Heart right ventricle (tissue), 16 donors: ENCODE data around the gene SMAD1. TPM values are rescaled to one million over a fixed set of nuclear protein-coding genes. Genes with fewer than 3 reads are reported as not detected.

Source experiments
- ATAC-seq, 8 donors: fragments of 200-7000 bp; cut with Tn5 transposase; one replicate each; pipeline ENCODE4 v1.9.1; 2020; ENCODE audit warnings: mild to moderate bottlenecking in 8 of 8, moderate library complexity in 8 of 8, moderate number of reproducible peaks in 1 of 8
- DNase-seq, 2 donors: peaks; one replicate each; pipeline ENCODE4 v3.0.0-alpha.2; 2020
- H3K27ac ChIP-seq, 10 donors: fragments of 200-600 bp; sonication (generic) in 2 of 10; one replicate each; pipeline versions ENCODE4 v1.5.0 to v1.8.0; 2020 to 2022; ENCODE audit warnings: mild to moderate bottlenecking in 3 of 10
- H3K27me3 ChIP-seq, 7 donors: fragments of 200-600 bp; one replicate each; pipeline ENCODE4 v1.8.0; 2021 to 2022; ENCODE audit warnings: mild to moderate bottlenecking in 2 of 7
- H3K36me3 ChIP-seq, 9 donors: fragments of 200-600 bp; sonication (generic) in 1 of 9; one replicate each; pipeline versions ENCODE4 v1.5.0 to v1.8.0; 2020 to 2022; ENCODE audit warnings: mild to moderate bottlenecking in 2 of 9
- H3K4me1 ChIP-seq, 9 donors: fragments of 200-600 bp; sonication (generic) in 1 of 9; one replicate each; pipeline versions ENCODE4 v1.5.0 to v1.8.0; 2020 to 2022; ENCODE audit warnings: mild to moderate bottlenecking in 4 of 9
- H3K4me3 ChIP-seq, 10 donors: fragments of 200-600 bp; sonication (generic) in 2 of 10; one replicate each; pipeline versions ENCODE4 v1.5.0 to v1.8.0; 2020 to 2022; ENCODE audit warnings: mild to moderate bottlenecking in 7 of 10, moderate library complexity in 2 of 10
- H3K9me3 ChIP-seq, 11 donors: fragments of 200-600 bp in 10 of 11; sonication (generic) in 2 of 11; one replicate each; pipeline versions ENCODE4 v1.5.0 to v1.8.0; 2013 to 2022; ENCODE audit warnings: mild to moderate bottlenecking in 2 of 11, control low read depth in 1 of 11, moderate library complexity in 1 of 11
- WGBS, 2 donors: extraction: QIAGEN DNeasy Blood & Tissue Kit; methylation state at CpG; one replicate each; pipeline ENCODE4 v1.1.7; 2013; ENCODE audit warnings: inconsistent platforms in 1 of 2; 5-methylcytosine and 5-hydroxymethylcytosine counted together
- intact Hi-C, 10 donors: fragments of 100-400 bp; cut with DNase I; formaldehyde crosslinking; loops; one replicate each; pipeline versions ENCODE4 v1.11.1 to v1.14.2; 2022
- polyA plus RNA-seq, 2 donors: library from polyadenylated mRNA; stranded (reverse); fragments of 200-250 nt; gene quantifications; one replicate each; pipeline ENCODE4 v1.2.3, GENCODE V29; 2013
- total RNA-seq, 10 donors: library from RNA; stranded (reverse); fragmentation: NEBNext Ultra II Directional in 3 of 10; extraction: Animal tissue kit (Norgen Biotek cat#: 25700) in 3 of 10; gene quantifications; one replicate each; pipeline versions ENCODE4 v1.2.1 to v1.2.4, GENCODE V29; 2021 to 2023
- TF ChIP-seq, protein P1 (sequence below), 9 donors: fragments of 200-600 bp; sonication (generic) in 2 of 9; IDR thresholded peaks; one replicate each; pipeline versions ENCODE4 v1.5.0 to v1.8.0; 2021 to 2022; ENCODE audit warnings: antibody characterized with exemption in 9 of 9, mild to moderate bottlenecking in 5 of 9, moderate library complexity in 1 of 9
- donor health status: Arrhythmogenic right ventricular cardiomyopathy.
- donor health status: ischemic (EF 13 %, LVEDD 7.1; RV severe dilation, severe dysfunction).
- donor health status: healthy with polysubstance abuse.
- donor health status: DM: no; HTN: yes; CAD: no.
- donor health status: DM: no; HTN: no; CAD: no.
- donor health status: ischemic (EF 25% LVEDD 6.9; RV normal size, moderate dysfunction).
- donor health status: ischemic (EF 25% LVEDD 5.7; RV mildly dilated, moderate dysfunction).
- donor health status: healthy.
- donor health status: DM: yes; HTN: yes; CAD: no.
- donor health status: Ischemic cardiomyopathy.
- donor health status: ischemic (EF 35%, LVEDD 5.7; RV mildly dilated, moderate dysfunction).
- donor health status: nonischemic (EF 11% LVEDD 7.7; RV severe dilation, severe dysfunction).
- donor health status: DM: yes; HTN: yes; CAD: no.
- donor health status: PGD.
- donor health status: ischemic (EF 29% LVEDD 5.4; RV normal size, mild dysfunction).
- donor health status: nonischemic (EF 23%, LVEDD 6.1; RV moderate dilation, normal function).

Gene SMAD1
- total and polyA plus RNA-seq, 12 donors: 2.6 to 19.4 (median 14.8) TPM

DNA sequence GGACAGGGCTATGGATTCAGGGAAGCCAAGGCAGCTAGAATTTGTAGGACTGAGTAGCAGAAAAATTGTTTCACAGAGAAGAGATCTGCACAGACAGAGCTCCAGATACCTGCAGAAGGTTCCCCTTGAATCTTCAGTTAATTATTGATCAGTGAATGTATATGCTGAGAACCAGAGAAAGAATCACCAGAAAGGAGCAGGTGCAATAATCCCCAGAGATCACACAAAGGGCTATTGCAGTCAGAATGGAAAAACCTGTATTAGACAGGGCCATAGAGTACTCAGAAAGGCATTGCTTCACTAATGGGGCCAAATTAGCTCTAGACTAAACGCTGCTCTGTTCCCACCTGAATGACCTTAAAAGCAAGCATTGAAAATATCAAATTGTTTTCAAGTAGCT, 35.5 kb upstream of the SMAD1 start:
- Histone ChIP-seq H3K4me3 (no peak overlapping the region), H3K27me3 (no peaks in the 10 kb centered on the region), H3K4me1 (no peaks in the 10 kb centered on the region), H3K9me3 (peaks cover 0 to 15% (median 0%) of the 10 kb centered on the region in 11 donors), H3K27ac (no peak overlapping the region), H3K36me3 (no peaks in the 10 kb centered on the region)
- WGBS, 2 donors: 93 to 100% methylated on average over 1 of the region's 1 CpG
- intact Hi-C loops: no loop called here
- TF ChIP-seq, protein P1, sequence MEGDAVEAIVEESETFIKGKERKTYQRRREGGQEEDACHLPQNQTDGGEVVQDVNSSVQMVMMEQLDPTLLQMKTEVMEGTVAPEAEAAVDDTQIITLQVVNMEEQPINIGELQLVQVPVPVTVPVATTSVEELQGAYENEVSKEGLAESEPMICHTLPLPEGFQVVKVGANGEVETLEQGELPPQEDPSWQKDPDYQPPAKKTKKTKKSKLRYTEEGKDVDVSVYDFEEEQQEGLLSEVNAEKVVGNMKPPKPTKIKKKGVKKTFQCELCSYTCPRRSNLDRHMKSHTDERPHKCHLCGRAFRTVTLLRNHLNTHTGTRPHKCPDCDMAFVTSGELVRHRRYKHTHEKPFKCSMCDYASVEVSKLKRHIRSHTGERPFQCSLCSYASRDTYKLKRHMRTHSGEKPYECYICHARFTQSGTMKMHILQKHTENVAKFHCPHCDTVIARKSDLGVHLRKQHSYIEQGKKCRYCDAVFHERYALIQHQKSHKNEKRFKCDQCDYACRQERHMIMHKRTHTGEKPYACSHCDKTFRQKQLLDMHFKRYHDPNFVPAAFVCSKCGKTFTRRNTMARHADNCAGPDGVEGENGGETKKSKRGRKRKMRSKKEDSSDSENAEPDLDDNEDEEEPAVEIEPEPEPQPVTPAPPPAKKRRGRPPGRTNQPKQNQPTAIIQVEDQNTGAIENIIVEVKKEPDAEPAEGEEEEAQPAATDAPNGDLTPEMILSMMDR (IDR thresholded peaks at IDR 0.05): no peak
- ATAC-seq (no peak), DNase-seq (no peak)

DNA sequence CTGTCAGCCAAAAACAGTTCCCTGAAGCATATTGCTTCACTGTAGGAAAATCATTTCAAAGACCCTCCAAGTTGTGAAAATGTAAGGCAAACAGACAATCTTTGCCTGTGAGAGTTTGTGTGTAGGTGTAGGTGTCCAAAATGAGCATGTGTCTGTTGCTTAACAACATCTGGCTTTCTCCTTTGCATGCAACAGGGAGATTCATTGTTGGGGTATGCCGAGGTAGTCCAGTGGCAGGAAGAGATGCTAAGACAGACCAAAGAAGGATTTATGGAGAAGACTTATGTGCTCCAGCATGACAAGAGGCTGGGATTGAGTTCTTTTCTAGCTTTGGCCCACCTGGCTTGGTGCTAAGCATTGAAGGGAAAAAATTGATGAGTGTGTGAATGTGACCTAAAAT, 29.8 kb upstream of the SMAD1 start:
- 52 to 88% methylated on average over 1 of the region's 1 CpG for WGBS, 2 donors
- TF ChIP-seq, protein P1 (IDR thresholded peaks at IDR 0.05): no peak
- intact Hi-C loops: no loop called here

DNA sequence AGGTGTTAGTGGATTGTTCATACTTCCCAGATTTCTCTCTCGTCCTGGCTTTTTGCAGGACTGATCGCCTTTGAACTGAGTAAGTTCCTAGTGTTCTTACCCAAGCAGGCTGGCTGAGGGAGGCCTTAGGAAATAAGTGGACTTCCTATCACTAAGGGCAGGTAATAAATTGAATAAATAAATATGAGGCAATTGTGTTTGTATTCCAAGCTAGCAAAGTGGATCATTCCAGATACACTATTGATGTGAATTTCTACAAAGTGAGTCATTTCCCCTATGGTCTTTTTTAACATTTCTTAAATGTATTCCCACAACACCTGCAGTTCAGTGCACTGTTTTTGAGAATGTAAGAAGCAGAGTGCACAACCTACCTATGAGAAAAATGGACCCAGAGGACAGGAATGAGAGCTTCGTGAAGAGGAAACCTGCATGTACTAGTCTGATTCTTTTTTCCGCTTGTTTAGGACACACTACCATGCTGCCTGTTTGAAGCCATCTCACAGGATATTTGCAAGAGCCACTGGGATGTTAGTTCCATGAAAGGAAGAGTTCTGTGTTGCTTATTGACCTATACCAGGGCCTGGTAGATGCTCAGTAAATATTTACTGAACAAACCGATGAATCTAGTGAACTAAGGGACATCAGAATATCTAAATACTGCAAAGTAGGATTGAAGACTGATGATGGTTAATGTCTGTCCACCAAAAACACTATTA, 29.0 kb upstream of the SMAD1 start:
- TF ChIP-seq, protein P1 (IDR thresholded peaks at IDR 0.05): no peak
- Histone ChIP-seq H3K27me3 (no peaks in the 10 kb centered on the region), H3K36me3 (no peaks in the 10 kb centered on the region), H3K9me3 (peaks cover 0 to 11% (median 0%) of the 10 kb centered on the region in 11 donors), H3K4me3 (no peak overlapping the region), H3K27ac (no peak overlapping the region), H3K4me1 (no peaks in the 10 kb centered on the region)
- DNase-seq: no peak
- ATAC-seq: no peak
- 89 to 92% methylated on average over 5 of the region's 5 CpGs for WGBS, 2 donors
- intact Hi-C loops: no loop called here

More for the DNA sequence above, 29.8 kb upstream of the SMAD1 start:
- no peak overlapping the region for H3K4me3 ChIP-seq
- no peaks in the 10 kb centered on the region for H3K36me3 ChIP-seq
- peaks cover 0 to 7% (median 0%) of the 10 kb centered on the region in 11 donors for H3K9me3 ChIP-seq
- H3K27me3 ChIP-seq: no peaks in the 10 kb centered on the region
- no peak overlapping the region for H3K27ac ChIP-seq
- DNase-seq (no peak), ATAC-seq (no peak)
- no peaks in the 10 kb centered on the region for H3K4me1 ChIP-seq

DNA sequence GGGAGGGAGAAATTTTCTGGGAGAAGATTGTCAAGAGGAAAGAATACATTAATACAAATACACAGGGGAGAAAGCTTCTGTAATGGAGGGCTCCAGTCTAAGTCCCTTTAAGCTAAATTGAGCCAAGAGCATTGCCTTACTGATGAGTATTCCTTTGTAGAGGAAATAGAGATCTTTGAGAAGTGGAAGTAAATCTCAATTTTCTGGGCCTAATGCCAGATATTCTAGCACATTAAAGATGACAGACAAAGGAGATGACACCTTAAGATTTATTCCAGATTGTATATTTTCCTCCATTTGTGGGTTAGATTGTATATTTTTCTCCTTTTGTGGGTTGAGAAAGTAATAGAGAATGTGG, 28.5 kb upstream of the SMAD1 start:
- H3K36me3 ChIP-seq: no peaks in the 10 kb centered on the region

More for the DNA sequence above, 28.5 kb upstream of the SMAD1 start:
- Histone ChIP-seq H3K4me1 (no peaks in the 10 kb centered on the region), H3K27me3 (no peaks in the 10 kb centered on the region), H3K27ac (no peak overlapping the region), H3K4me3 (no peak overlapping the region), H3K9me3 (peaks cover 0 to 16% (median 0%) of the 10 kb centered on the region in 11 donors)
- DNase-seq (no peak), ATAC-seq (no peak)
- intact Hi-C loops: no loop called here
- TF ChIP-seq, protein P1 (IDR thresholded peaks at IDR 0.05): no peak
